ENCODE measurements around the gene PRKAR2A. TPM values are rescaled to one million over a fixed set of nuclear protein-coding genes. Genes with fewer than 3 reads are reported as not detected.
A peak's percentile ranks its signal among the peaks of the same experiment; 100 is the strongest.

The PRKAR2A gene
- total RNA-seq, result 10 to 100 TPM; 14.8 to 32.0 TPM

DNA sequence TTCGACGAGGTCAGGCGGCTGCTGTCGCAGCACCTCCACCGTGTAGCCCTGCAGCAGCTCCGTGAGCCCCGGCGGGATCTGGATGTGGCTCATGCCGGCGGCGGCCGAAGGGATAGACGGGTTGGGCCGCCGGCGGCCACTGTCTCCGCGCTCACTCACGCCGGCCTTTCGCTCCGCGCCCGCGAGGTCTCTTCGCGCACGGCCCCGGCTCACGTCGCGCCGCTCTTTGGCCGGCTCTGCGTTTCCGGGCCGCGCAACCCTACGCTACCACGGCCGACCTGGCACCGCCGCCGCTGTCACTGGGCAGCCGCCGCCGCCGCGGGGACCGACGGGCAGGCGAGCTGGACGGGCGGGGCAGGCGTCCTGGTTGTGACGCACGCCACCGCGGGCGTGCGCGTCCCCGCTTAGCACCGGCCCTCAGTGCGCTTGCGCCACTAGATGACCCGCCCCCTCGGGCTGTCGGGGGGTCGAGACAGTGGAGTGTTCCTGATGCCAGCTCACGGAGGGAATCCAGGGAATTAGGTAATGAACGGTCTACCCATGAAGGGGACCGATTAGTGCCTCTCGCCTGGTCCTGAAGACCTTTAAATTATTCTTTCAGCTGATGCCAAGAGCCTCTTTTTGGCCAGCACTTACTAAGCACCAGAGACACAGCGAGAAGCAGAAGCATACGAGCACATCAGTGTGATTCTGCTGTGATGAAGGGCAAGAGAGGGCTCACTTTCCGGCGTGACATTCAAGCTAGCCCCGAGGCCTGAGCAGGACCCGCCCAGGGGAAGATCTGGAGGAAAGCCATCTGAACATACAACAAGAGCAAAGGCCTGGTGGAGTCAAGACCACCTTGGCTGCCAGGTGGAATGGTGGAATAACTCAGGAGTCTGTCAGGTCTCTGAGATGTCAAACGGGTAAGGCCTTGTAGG is at the start of gene PRKAR2A:
Gene PRKAR2A (minus strand): TSS at position 371 of the 920 bp plus-strand sequence. CDS start 278 bp downstream, at position 93.
- WGBS, 2 donors, result 1 to 18% methylated on average over 4 to 80 of the region's 81 CpGs
- ATAC-seq (peak; percentile 95), DNase-seq (peak; percentile 90 to 93 (median 92))
- Histone ChIP-seq H3K27ac (peak within 1 kb of the TSS; percentile 86 to 98 (median 94)), H3K4me1 (peaks cover 31% of the 10 kb centered on the region), H3K36me3 (replicated peaks in 1 of 2; ENCODE audit: insufficient read depth in 1 of 2, low read depth in 2 of 2) (no peaks in the 10 kb centered on the region), H3K9me3 (no peaks in the 10 kb centered on the region), H3K4me3 (peak within 1 kb of the TSS; percentile 61 to 83), H3K27me3 (no peaks in the 10 kb centered on the region)
- intact Hi-C loops (cut with DNase I), result no loop called here
- TF ChIP-seq POLR2A (IDR thresholded peaks at IDR 0.05) (peak; percentile 78 to 87 (median 80)), CTCF (IDR thresholded peaks at IDR 0.05) (peak in 1 of 7 experiments; percentile 18)

- no peaks in the 10 kb centered on the region for H3K27me3 ChIP-seq
- no peaks in the 10 kb centered on the region for H3K36me3 ChIP-seq (replicated peaks in 1 of 2; ENCODE audit: insufficient read depth in 1 of 2, low read depth in 2 of 2)
- no peak for DNase-seq
- H3K4me3 ChIP-seq, result no peak overlapping the region
- H3K4me1 ChIP-seq, result peaks cover 21% of the 10 kb centered on the region
- no peak for ATAC-seq
- TF ChIP-seq CTCF (IDR thresholded peaks at IDR 0.05) (no peak), POLR2A (IDR thresholded peaks at IDR 0.05) (no peak)
- WGBS, 2 donors, result 70 to 80% methylated on average over 2 of the region's 2 CpGs
- H3K9me3 ChIP-seq, result no peaks in the 10 kb centered on the region
- H3K27ac ChIP-seq, result peak overlapping the region in 3 of 4 donors; percentile 41 to 80 (median 69)
- intact Hi-C loops (cut with DNase I), result no loop called here
These were observed 49.3 kb upstream of the PRKAR2A start for GRCh38 chr3:48896936-48897335.

DNA sequence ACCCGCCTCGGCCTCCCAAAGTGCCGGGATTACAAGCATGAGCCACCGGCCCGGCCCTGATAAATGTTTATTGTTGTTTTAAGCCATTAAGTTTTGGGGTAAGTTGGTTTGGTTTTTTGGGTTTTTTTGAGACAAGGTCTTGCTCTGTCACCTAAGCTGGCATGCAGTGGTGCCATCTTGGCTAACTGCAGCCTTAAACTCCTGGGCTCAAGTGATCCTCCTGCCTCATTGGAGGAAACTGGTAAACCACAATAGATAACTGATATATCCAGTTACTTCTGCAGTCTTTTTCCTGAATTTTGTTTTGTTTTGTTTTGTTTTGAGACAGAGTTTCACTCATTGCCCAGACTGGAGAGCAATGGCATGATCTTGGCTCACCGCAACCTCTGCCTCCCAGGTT is 46.8 kb upstream of the PRKAR2A start:
- H3K9me3 ChIP-seq, result no peaks in the 10 kb centered on the region
- H3K4me1 ChIP-seq, result peaks cover 21% of the 10 kb centered on the region
- H3K27me3 ChIP-seq, result no peaks in the 10 kb centered on the region
- TF ChIP-seq POLR2A (IDR thresholded peaks at IDR 0.05), result no peak
- no peak for TF ChIP-seq CTCF (IDR thresholded peaks at IDR 0.05)
- H3K36me3 ChIP-seq (replicated peaks in 1 of 2; ENCODE audit: insufficient read depth in 1 of 2, low read depth in 2 of 2), result peaks cover 0 to 3% of the 10 kb centered on the region in 2 donors
- no peak overlapping the region for H3K27ac ChIP-seq
- WGBS, 2 donors, result 94 to 95% methylated on average over 6 of the region's 6 CpGs
- no peak overlapping the region for H3K4me3 ChIP-seq
- ATAC-seq (no peak), DNase-seq (no peak)
- intact Hi-C loops (cut with DNase I), result no loop called here

- Histone ChIP-seq H3K27ac (no peak overlapping the region), H3K9me3 (no peaks in the 10 kb centered on the region), H3K4me3 (no peak overlapping the region), H3K36me3 (replicated peaks in 1 of 2; ENCODE audit: insufficient read depth in 1 of 2, low read depth in 2 of 2) (peaks cover 0 to 3% of the 10 kb centered on the region in 2 donors), H3K27me3 (no peaks in the 10 kb centered on the region), H3K4me1 (peaks cover 6% of the 10 kb centered on the region)
- intact Hi-C loops (cut with DNase I), result no loop called here
- TF ChIP-seq CTCF (IDR thresholded peaks at IDR 0.05) (no peak), POLR2A (IDR thresholded peaks at IDR 0.05) (no peak)
- DNase-seq (no peak), ATAC-seq (no peak)
- 92 to 94% methylated on average over 8 of the region's 8 CpGs for WGBS, 2 donors
These were observed 43.9 kb upstream of the PRKAR2A start for GRCh38 chr3:48891606-48892005.

Data from body of pancreas (tissue), 4 donors.